HG03378 (cell line): ENCODE results near the gene RHEBL1.

Experiments used
- ATAC-seq: cut with Tn5 transposase; IDR thresholded peaks from one replicate; pipeline ENCODE4 v1.9.1; 2021; ENCODE audit warnings: mild to moderate bottlenecking, moderate library complexity; ENCODE audit not compliant: unreplicated experiment

RHEBL1 gene

GRCh38 chr12:49069507-49070346 is at the start of gene RHEBL1:
Gene RHEBL1 (minus strand): TSS chr12:49069979. CDS start chr12:49069785, 194 bp downstream.
- peak; percentile 94 for ATAC-seq

GRCh38 chr12:49111206-49111605 is 41.4 kb upstream of the RHEBL1 start:
- ATAC-seq: no peak

GRCh38 chr12:49110464-49111155 is 40.8 kb upstream of the RHEBL1 start, which contains the start of gene LMBR1L:
Gene LMBR1L (minus strand): TSS chr12:49110847. CDS start chr12:49110555, 292 bp downstream.
- peak; percentile 96 for ATAC-seq

GRCh38 chr12:49109641-49110463 is 40.1 kb upstream of the RHEBL1 start:
- ATAC-seq: no peak

GRCh38 chr12:49108958-49109404 is 39.2 kb upstream of the RHEBL1 start:
- ATAC-seq: no peak

- ATAC-seq: no peak
These were observed 35.8 kb upstream of the RHEBL1 start for GRCh38 chr12:49105504-49106084.

GRCh38 chr12:49104822-49105221 is 35.0 kb upstream of the RHEBL1 start:
- ATAC-seq: no peak

- no peak for ATAC-seq
These were observed 30.6 kb upstream of the RHEBL1 start for GRCh38 chr12:49100380-49100779.

GRCh38 chr12:49098703-49099102 is 28.9 kb upstream of the RHEBL1 start:
- ATAC-seq: no peak

GRCh38 chr12:49098035-49098451 is 28.3 kb upstream of the RHEBL1 start:
- ATAC-seq: no peak

GRCh38 chr12:49097381-49097780 is 27.6 kb upstream of the RHEBL1 start:
- ATAC-seq: no peak

GRCh38 chr12:49094975-49095365 is 25.2 kb upstream of the RHEBL1 start:
- no peak for ATAC-seq

- no peak for ATAC-seq
These were observed 24.6 kb upstream of the RHEBL1 start, which contains the start of gene DHH for GRCh38 chr12:49094160-49094974. Gene DHH (minus strand): TSS chr12:49094801. CDS start chr12:49094512, 289 bp downstream.

- ATAC-seq: no peak
These were observed 24.0 kb upstream of the RHEBL1 start for GRCh38 chr12:49093792-49094159.

GRCh38 chr12:49092816-49093406 is 23.1 kb upstream of the RHEBL1 start:
- no peak for ATAC-seq

- ATAC-seq: no peak
These were observed 22.5 kb upstream of the RHEBL1 start for GRCh38 chr12:49092086-49092815.

- no peak for ATAC-seq
These were observed 22.0 kb upstream of the RHEBL1 start for GRCh38 chr12:49091836-49092085.

- no peak for ATAC-seq
These were observed 21.5 kb upstream of the RHEBL1 start for GRCh38 chr12:49091056-49091835.
